ENCODE measurements around the gene GSG1. TPM values are rescaled to one million over a fixed set of nuclear protein-coding genes. Genes with fewer than 3 reads are reported as not detected.
"Not testable (repeated sequence)": the region's sequence is repeated elsewhere in the genome, so short reads cannot be mapped to it uniquely, and the experiment has no call there.

The GSG1 gene
- total RNA-seq, 1 donor, result not detected

GRCh38 chr12:13088496-13088895, 15.0 kb downstream of the GSG1 start:
- Histone ChIP-seq H3K4me1 (ENCODE audit: insufficient read depth, low read length) (peaks cover 2% of the 10 kb centered on the region), H3K27me3 (ENCODE audit: insufficient read depth, low read length) (no peaks in the 10 kb centered on the region), H3K4me3 (ENCODE audit: low read length) (no peak overlapping the region), H3K9me3 (ENCODE audit: low read depth, low read length) (no peaks in the 10 kb centered on the region)

GRCh38 chr12:13087766-13088165, 15.7 kb downstream of the GSG1 start:
- Histone ChIP-seq H3K4me1 (ENCODE audit: insufficient read depth, low read length) (peaks cover 2% of the 10 kb centered on the region), H3K9me3 (ENCODE audit: low read depth, low read length) (no peaks in the 10 kb centered on the region), H3K4me3 (ENCODE audit: low read length) (no peak overlapping the region), H3K27me3 (ENCODE audit: insufficient read depth, low read length) (no peaks in the 10 kb centered on the region)

- no peak overlapping the region for H3K4me3 ChIP-seq (ENCODE audit: low read length)
- H3K4me1 ChIP-seq (ENCODE audit: insufficient read depth, low read length), result peaks cover 2% of the 10 kb centered on the region
- no peaks in the 10 kb centered on the region for H3K9me3 ChIP-seq (ENCODE audit: low read depth, low read length)
- H3K27me3 ChIP-seq (ENCODE audit: insufficient read depth, low read length), result no peaks in the 10 kb centered on the region
These were observed 17.3 kb downstream of the GSG1 start for GRCh38 chr12:13085968-13086686.

GRCh38 chr12:13084898-13085640, 18.4 kb downstream of the GSG1 start:
- no peaks in the 10 kb centered on the region for H3K27me3 ChIP-seq (ENCODE audit: insufficient read depth, low read length)
- no peak overlapping the region for H3K4me3 ChIP-seq (ENCODE audit: low read length)
- H3K9me3 ChIP-seq (ENCODE audit: low read depth, low read length), result no peaks in the 10 kb centered on the region
- H3K4me1 ChIP-seq (ENCODE audit: insufficient read depth, low read length), result no peaks in the 10 kb centered on the region

GRCh38 chr12:13083638-13084037, 19.8 kb downstream of the GSG1 start:
- not testable (repeated sequence) for H3K4me3 ChIP-seq (ENCODE audit: low read length); H3K27me3 ChIP-seq (ENCODE audit: insufficient read depth, low read length); H3K4me1 ChIP-seq (ENCODE audit: insufficient read depth, low read length); H3K9me3 ChIP-seq (ENCODE audit: low read depth, low read length)

GRCh38 chr12:13082861-13083260, 20.6 kb downstream of the GSG1 start:
- Histone ChIP-seq H3K9me3 (ENCODE audit: low read depth, low read length) (no peaks in the 10 kb centered on the region), H3K4me1 (ENCODE audit: insufficient read depth, low read length) (no peaks in the 10 kb centered on the region), H3K4me3 (ENCODE audit: low read length) (no peak overlapping the region), H3K27me3 (ENCODE audit: insufficient read depth, low read length) (no peaks in the 10 kb centered on the region)

GRCh38 chr12:13080266-13080665, 23.2 kb downstream of the GSG1 start:
- H3K27me3 ChIP-seq (ENCODE audit: insufficient read depth, low read length), result no peaks in the 10 kb centered on the region
- no peak overlapping the region for H3K4me3 ChIP-seq (ENCODE audit: low read length)
- no peaks in the 10 kb centered on the region for H3K9me3 ChIP-seq (ENCODE audit: low read depth, low read length)
- no peaks in the 10 kb centered on the region for H3K4me1 ChIP-seq (ENCODE audit: insufficient read depth, low read length)

GRCh38 chr12:13079440-13079906, 24.0 kb downstream of the GSG1 start:
- Histone ChIP-seq H3K4me3 (ENCODE audit: low read length) (no peak overlapping the region), H3K9me3 (ENCODE audit: low read depth, low read length) (no peaks in the 10 kb centered on the region), H3K27me3 (ENCODE audit: insufficient read depth, low read length) (no peaks in the 10 kb centered on the region), H3K4me1 (ENCODE audit: insufficient read depth, low read length) (no peaks in the 10 kb centered on the region)

GRCh38 chr12:13075786-13076570, 27.5 kb downstream of the GSG1 start:
- H3K4me1 ChIP-seq (ENCODE audit: insufficient read depth, low read length), result no peaks in the 10 kb centered on the region
- no peak overlapping the region for H3K4me3 ChIP-seq (ENCODE audit: low read length)
- no peaks in the 10 kb centered on the region for H3K9me3 ChIP-seq (ENCODE audit: low read depth, low read length)
- H3K27me3 ChIP-seq (ENCODE audit: insufficient read depth, low read length), result no peaks in the 10 kb centered on the region

- no peaks in the 10 kb centered on the region for H3K27me3 ChIP-seq (ENCODE audit: insufficient read depth, low read length)
- no peaks in the 10 kb centered on the region for H3K4me1 ChIP-seq (ENCODE audit: insufficient read depth, low read length)
- H3K9me3 ChIP-seq (ENCODE audit: low read depth, low read length), result no peaks in the 10 kb centered on the region
- H3K4me3 ChIP-seq (ENCODE audit: low read length), result no peak overlapping the region
These were observed 28.4 kb downstream of the GSG1 start for GRCh38 chr12:13075118-13075480.

- no peak overlapping the region for H3K4me3 ChIP-seq (ENCODE audit: low read length)
- no peaks in the 10 kb centered on the region for H3K4me1 ChIP-seq (ENCODE audit: insufficient read depth, low read length)
- H3K27me3 ChIP-seq (ENCODE audit: insufficient read depth, low read length), result no peaks in the 10 kb centered on the region
- no peaks in the 10 kb centered on the region for H3K9me3 ChIP-seq (ENCODE audit: low read depth, low read length)
These were observed 28.9 kb downstream of the GSG1 start for GRCh38 chr12:13074396-13075117.

- no peaks in the 10 kb centered on the region for H3K27me3 ChIP-seq (ENCODE audit: insufficient read depth, low read length)
- no peaks in the 10 kb centered on the region for H3K9me3 ChIP-seq (ENCODE audit: low read depth, low read length)
- H3K4me3 ChIP-seq (ENCODE audit: low read length), result no peak overlapping the region
- no peaks in the 10 kb centered on the region for H3K4me1 ChIP-seq (ENCODE audit: insufficient read depth, low read length)
These were observed 30.3 kb downstream of the GSG1 start for GRCh38 chr12:13073173-13073572.

- Histone ChIP-seq H3K27me3 (ENCODE audit: insufficient read depth, low read length) (no peaks in the 10 kb centered on the region), H3K9me3 (ENCODE audit: low read depth, low read length) (no peaks in the 10 kb centered on the region), H3K4me1 (ENCODE audit: insufficient read depth, low read length) (no peaks in the 10 kb centered on the region), H3K4me3 (ENCODE audit: low read length) (no peak overlapping the region)
These were observed 31.9 kb downstream of the GSG1 start for GRCh38 chr12:13071305-13072280.

- no peaks in the 10 kb centered on the region for H3K4me1 ChIP-seq (ENCODE audit: insufficient read depth, low read length)
- no peaks in the 10 kb centered on the region for H3K27me3 ChIP-seq (ENCODE audit: insufficient read depth, low read length)
- no peaks in the 10 kb centered on the region for H3K9me3 ChIP-seq (ENCODE audit: low read depth, low read length)
- H3K4me3 ChIP-seq (ENCODE audit: low read length), result no peak overlapping the region
These were observed 34.1 kb downstream of the GSG1 start for GRCh38 chr12:13069380-13069779.

Measured in mononuclear cell (primary cell).